ENCODE results near the gene MAP2K7.
"Not testable (repeated sequence)": the region's sequence is repeated elsewhere in the genome, so short reads cannot be mapped to it uniquely, and the experiment has no call there.

Gene MAP2K7

DNA sequence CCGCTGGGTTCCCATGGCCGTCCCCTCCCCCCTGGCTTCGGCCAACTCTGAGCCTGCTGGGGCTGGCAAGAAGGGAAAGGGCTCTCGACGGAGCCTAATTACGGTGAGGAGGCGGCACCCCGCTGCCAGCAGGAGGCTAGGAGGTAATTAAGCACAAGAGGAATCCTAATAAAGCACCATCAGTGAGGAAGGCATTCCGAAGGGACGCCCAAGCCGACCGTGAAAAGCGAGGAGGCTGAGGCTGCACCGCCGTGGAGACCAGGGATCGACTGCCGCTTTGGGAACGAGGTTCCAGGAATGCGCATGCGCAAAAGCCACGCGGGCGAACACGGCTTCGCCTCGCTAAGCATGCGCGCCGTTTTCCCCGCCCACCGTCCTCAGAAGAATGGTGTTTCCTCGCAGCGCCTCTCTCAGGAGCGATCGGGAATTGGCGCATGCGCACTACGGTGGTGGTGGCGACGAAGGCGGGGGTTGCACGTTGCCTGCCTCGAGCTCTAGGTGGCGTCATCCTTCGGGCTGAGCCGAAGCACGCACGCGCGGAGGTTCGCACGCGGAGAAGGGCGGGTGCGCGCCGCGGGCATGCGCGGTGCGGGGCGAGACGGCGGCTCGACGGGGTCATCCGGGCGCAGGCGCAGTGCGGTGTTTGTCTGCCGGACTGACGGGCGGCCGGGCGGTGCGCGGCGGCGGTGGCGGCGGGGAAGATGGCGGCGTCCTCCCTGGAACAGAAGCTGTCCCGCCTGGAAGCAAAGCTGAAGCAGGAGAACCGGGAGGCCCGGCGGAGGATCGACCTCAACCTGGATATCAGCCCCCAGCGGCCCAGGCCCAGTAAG, at the start of gene MAP2K7:
Gene MAP2K7, plus strand, starts transcription at position 634 of the 830 bp plus-strand sequence. Its CDS starts 68 bp downstream, at position 702.
- peak; percentile 100 for DNase-seq (ENCODE audit: low spot score)

DNA sequence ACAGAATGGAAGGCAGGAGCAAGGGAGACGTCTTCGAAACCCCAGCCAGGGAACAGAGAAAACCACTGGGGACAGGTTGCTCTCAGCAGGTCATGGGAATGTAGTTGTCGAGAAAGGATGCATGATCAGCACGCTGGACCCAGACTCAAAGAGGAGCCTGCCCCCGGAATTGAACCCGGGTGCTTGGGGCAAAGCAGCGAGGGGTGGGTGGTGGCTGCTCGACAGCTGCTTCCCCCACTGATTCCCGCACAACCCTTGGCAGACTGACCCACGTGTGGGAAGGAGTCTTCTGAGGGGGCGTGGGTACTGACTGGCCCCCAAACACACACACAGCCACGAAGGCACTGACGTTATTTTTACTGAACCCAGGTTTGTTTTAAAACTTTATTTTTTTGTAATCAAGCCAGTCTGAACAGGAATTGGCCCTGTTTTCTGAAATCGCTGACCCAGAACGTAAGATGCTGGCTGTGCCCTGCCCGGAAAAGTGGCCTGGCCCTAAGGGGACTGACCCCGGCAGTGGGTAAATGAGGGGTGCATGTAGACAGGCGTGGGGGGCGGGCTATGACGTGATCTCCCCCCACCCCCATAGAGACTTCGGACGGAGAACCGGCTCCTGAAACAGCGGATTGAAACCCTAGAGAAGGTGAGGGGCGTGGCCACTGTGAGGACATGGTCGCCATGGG, 48.1 kb upstream of the MAP2K7 start:
- DNase-seq (ENCODE audit: low spot score): no peak

DNA sequence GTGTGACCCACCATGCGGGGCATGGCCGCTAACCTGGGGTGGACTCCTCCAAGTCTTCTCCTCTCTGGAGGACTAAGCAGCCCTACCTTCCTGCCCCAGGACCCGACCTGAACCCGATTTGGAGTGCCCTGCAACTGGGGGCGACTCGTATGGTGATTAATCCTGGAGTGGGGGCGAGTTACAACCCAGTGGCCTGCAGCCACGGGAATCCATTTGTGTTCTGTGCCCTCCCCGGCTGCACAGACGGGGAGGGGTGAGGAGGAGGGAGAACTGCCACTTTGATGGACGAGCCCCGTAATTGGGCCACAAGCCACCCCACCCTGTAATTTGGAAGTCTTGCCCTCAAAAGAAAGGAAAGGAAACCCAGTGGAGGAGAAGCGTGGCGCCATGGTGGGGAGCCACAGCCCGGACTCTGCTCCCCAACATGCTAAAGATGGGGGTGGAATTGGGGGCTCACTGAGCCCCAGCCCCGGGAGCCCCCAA, 47.5 kb upstream of the MAP2K7 start:
- peak; percentile 63 for DNase-seq (ENCODE audit: low spot score)

DNA sequence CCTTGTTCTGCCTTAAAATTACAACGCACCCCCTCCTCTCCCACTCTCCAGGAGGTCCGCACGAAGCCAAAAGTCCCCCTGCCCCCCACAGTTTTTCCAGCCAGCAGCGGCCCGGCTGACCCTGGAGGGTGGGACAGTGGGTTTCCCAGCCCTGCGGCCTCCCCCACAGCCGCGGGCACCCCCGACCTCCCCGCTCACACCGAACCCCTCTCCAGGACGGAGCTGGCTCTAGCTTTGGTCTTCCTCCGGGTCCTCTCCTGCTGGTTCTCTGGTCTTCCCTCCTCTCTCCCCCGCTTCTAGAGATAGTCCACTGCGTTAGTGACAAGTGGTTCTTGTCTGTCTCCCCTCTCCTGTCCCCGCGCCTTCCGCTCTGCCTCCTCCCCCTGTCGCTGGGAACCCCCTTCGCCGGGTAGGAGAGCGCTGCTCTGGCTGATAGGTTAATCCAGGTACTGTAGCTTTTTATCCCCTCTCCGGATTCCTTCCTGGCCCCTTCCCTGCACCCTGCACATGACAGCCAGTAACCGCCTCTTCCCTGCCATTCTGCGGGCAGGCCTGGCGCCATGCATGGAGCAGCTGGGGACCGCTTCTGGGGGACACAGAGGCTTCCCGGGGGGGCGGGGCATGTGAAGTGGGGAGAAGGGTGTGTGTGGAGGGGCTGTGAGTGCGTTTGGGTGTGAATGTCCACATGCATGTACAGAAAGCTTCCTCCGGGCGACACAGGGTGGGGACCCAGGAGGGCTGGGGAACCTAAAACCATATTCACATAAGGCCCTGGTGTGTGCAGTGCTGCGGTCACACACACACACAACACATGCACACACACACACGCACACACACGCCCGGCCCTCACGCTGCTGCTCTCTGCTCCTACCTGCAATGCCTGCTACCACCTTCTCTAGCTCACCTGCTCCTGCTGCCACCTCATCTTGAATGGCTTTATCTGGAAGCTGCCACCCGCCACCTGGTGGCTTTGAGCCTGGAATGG, 46.7 kb upstream of the MAP2K7 start:
- DNase-seq (ENCODE audit: low spot score): peak; percentile 60

DNA sequence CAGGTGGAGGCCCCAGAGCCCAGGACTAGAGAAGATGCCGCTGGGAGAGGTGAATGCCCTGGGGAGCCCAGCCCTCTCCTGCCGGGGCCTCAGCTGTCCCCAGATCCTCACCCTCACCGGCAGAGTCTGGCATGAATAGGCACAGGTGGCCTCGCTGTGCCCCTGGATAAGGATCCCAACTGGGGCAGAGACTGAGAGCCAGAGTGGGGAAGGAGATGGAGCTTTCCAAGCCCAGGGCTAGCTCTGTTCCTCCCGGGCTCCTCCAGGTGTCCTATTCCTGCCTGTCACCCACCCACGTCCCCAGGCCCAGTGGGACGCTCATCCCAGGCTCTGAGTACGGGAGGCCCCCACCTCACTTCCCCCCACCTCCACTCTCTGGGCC, 46.0 kb upstream of the MAP2K7 start:
- DNase-seq (ENCODE audit: low spot score): peak; percentile 45

DNA sequence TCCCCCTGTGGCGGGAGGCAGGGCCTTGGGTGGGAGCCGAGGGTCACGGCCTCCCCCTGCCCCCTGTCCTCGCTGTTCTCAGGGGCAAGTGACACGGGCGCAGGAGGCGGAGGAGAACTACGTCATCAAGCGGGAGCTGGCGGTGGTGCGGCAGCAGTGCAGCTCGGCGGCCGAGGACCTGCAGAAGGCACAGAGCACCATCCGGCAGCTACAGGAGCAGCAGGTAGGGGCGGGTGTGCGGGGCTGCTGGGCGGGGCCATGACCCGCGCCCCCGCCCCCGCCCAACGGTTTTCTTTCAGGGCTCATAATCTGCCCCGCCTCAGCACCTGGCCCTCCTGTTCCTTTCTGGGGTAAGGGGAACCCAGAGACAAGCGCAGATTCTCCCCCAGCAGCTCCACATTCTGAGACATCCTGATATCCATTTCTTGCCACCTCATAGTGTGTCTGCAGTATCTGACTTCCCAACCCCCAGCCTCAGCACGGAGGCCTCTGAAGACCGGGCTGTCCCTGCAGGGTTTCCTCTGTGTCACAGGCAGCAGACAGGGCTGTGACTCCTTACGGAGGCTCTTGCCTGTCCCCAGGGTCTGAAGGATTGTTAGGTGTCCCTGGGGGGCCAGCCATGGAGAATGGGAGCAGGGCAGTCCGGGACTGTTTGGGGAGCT, 45.4 kb upstream of the MAP2K7 start:
- peak; percentile 62 for DNase-seq (ENCODE audit: low spot score)

DNA sequence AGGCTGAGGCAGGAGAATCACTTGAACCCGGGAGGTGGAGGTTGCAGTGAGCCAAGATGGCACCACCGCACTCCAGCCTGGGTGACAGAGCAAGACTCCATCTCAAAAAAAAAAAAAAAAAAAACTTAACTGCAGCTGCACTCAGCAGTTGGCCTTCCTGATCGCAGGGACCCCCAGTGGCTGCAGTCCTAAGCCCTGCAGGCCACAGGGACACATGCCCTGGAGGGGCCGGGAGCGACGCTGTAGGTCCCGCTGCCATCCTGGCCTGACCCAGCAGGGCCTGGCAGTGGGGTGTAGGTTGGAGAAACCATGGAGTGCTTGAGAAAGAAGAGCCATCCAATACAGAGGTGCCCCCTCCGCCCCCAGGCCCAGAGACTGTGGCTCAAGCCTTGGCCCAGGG, 44.6 kb upstream of the MAP2K7 start:
- DNase-seq (ENCODE audit: low spot score): not testable (repeated sequence)

DNA sequence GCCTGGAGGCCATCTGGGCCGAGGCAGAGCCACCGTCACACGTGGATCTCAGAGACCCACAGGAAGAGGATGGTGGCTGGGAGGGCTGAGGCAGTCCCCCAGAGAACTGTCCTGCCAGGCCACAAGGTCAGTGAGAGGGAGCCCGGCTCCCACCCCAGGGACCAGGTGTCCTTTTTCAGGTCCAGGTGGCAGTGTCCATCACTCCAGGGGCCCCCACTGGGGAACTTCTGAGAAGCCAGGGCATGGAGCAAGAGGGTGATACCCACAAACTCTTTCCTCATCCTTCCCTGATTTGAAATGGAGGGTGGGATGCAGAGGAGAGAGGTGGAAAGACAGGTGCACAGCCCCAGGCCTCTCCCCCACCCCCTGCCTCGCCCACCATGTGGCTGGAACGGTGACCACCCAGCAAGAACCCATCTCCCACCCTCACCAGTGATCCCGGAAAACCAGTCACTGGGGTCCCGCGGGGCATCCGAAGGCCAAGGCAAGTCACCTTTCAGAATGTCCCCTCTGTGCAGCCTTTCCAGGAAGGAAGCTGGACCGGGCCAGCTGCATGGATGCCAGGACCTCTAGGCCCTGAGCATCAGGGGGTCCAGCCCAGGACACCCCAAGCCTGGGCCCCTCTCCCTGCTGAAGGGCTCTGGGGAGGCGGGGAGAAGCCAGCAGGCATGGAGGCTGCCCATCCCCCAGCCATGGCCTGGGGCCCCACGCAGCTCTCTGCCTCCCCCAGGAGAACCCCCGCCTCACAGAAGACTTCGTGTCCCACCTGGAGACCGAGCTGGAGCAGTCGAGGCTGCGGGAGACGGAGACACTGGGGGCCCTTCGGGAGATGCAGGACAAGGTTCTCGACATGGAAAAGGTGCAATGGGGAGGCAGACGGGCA, 43.6 kb upstream of the MAP2K7 start:
- peak; percentile 60 for DNase-seq (ENCODE audit: low spot score)

DNA sequence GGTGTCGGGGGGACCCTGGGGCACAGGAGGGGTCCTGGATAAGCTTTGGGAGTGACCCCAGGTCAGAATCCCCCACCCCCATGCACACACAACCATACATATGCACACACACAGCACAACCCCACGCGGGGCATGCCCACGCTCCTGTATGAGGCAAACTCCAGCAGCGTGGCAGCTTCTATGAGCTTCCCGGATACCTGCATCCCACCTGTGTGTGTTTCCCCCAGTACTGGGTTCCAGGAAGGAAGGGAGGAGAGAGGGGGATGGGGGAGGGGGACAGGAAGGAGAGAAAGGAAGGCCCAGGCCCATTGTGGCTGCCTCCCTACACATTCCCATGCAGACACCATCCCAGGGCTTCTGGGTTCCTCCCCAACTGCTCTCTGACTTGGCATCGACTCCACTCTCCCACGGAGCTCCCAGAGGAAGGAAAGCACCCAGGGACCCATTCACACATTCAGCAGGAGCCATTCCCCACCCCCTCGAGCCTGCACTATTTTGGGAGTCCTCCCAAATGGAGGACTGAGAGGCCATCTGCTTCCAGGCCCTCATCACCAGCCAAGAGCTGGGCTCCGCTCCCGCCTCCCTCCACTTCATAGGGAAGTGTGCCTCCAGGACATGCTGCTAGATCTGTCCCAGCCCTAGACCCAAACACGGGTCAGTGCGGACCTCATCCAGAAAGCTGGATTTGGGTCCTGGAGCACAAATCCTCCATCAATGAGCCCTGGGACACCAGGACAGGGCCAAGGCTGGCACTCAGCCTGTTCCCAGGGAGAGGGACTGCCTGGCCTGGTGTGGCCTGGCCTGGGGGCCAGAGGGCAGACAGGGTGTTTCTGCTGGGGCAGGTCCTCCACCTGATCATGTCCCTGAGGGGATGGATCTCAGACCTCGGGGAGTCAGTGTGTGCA, 42.7 kb upstream of the MAP2K7 start:
- DNase-seq (ENCODE audit: low spot score): peak; percentile 58

DNA sequence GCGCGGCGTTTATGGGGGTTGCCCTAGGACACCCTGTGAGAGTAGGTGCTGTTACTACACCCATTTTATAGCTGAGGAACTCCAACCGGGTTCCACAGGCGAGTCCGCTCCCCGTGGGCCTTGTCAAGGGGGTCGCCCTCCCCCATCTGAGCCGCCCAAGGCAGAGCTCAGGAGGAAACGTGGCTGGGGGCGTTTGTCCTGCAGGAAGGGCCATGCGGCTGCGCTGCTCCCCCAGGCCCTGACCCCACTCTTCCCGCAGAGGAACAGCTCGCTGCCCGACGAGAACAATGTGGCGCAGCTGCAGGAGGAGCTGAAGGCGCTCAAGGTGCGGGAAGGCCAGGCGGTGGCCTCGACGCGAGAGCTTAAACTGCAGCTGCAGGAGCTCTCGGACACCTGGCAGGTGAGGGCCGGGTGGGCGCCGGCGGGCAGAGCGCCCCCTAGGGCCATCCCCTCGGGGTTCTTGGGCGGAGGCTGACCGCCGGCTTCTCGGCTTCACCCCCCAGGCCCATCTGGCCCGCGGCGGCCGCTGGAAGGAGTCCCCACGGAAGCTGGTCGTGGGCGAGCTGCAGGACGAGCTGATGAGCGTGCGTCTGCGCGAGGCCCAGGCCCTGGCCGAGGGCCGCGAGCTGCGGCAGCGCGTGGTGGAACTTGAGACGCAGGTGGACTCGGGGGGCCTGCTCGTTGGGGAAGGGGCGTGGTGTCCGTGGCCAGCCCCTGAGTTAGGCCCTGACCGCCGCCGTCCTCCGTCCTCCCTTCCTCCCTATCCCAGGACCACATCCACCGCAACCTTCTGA, 41.9 kb upstream of the MAP2K7 start:
- DNase-seq (ENCODE audit: low spot score): no peak

DNA sequence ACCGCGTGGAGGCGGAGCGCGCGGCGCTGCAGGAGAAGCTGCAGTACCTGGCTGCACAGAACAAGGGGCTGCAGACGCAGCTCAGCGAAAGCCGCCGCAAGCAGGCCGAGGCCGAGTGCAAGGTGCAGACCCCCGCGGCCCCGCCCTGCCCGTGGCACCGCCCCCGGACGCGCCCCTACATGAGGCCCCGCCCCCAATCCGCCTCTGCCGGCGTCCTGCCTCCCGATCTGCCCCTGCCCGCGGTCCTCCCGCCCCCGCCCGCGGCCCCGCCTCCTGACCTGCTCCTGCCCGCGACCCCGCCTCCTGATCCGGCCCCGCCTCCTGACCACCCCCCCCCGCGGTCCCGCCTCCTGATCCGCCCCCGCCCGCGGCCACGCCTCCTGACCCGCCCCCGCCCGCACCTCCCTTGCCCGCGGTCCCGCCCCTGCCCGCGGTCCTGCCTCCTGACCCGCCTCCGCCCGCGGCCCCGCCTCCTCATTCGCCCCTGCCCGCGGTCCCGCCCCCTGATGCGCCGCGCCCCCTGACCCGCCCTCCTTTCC, 41.2 kb upstream of the MAP2K7 start:
- peak; percentile 84 for DNase-seq (ENCODE audit: low spot score)

DNA sequence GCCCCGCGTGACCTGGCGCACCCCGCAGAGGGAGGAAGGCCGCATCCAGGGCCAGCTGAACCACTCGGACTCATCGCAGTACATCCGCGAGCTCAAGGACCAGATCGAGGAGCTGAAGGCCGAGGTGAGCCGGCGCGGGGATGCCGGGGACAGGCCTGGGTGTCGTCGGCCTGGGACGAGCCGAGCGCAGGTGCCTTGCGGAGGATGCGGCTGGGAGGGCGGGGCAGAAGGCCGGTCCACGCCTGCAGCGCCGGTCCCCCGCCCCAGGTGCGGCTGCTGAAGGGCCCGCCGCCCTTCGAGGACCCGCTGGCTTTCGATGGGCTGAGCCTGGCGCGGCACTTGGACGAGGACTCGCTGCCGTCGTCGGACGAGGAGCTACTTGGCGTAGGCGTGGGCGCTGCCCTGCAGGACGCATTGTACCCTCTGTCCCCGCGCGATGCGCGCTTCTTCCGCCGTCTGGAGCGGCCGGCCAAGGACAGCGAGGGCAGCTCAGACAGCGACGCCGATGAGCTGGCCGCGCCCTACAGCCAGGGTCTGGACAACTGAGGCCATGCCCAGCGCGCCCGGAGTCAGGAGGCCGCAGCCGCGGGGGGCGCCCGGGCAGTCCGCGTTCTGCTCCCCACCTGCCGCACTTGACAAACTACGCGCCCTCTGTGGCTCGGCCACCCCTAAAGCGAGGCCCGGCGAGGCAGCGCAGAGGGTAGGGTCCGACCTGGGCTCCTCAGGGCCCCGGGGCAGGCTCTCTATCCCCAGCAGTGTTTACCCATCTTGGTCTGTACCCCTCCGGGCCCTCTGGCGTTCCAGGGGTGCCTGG, 40.3 kb upstream of the MAP2K7 start:
- no peak for DNase-seq (ENCODE audit: low spot score)

DNA sequence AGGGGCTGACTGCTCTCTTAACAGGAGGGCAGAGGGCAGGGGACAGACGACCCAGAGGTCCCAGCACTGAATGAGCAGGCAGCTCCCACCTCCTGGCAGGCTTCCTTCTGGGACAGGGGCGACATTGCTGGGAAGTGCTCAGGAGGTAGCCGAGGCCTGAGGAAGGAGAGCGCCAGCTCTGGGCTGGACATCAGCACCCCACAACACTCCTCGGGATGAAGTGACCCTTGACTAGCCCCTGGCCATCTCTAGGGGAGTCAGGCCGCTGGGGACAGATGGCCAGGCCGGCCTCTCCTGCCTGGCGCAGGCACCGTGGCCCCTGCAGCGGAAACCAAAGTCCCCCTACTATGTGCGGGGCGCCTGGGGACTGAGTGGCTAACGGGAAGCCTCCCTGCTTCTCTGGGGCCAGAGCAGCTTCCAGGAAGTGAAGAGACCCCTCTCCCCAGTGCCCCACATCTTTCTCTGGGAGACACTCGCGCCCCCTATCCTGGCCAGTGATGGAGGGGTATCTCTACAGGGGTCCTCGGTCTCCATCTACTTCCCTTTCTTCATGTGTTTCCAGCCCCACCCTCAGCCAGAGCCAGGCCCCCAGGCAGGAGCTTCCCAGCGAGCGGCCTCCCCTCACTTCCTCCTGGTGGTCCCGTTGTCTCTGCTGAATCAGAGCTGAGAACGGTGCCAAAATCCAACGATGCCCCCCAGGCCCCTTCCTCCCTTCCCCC, 39.5 kb upstream of the MAP2K7 start:
- DNase-seq (ENCODE audit: low spot score): peak; percentile 64

DNA sequence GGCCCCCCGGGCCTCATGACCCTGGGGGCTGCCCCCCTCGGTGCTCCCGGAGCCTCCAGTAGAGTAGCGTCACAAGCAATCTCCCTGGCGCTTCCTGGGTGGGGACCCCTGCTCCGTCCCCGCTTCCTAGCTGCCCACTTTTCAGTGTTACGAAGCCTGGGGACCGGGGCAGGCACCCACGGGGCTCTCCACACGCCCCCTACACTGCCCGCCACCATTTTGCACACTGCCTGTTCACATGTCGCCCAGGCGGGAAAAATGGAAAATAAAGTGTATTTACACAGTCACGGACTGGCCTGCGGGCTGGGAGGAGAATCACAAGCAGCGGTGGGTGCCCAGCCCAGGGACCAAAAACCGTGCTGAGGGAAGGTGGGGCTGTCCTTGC, 39.0 kb upstream of the MAP2K7 start:
- DNase-seq (ENCODE audit: low spot score): no peak

DNA sequence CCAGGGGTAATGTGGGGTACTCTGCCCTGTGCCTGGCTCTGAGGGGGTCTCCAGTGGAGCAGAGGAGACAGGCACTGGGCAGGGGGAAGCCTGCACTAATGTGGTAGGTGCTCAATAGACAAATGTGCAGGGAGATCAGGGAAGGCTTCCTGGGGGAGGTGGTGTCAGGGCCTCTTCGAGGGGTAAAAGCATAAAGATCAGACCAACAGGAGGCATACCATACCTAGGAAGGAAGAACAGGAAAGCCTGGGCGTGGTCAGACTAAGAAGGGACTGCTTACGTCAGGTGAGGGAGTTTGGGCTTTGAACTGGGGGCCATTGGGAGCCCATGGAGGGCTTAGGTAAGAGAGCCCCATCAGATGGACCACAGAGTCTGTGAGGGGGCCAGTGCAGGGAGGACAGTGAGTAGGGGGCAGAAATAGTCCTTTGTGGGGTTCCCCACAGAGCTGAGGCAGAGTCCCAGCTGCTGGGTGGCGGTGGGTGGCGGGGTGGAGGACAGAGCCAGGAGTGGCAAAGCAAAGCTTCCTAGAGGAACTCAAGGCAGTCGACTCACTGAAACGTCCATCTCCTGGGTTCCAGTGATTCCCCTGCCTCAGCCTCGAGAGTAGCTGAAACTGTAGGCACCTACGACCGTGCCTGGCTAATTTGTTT, 38.3 kb upstream of the MAP2K7 start:
- DNase-seq (ENCODE audit: low spot score): no peak

DNA sequence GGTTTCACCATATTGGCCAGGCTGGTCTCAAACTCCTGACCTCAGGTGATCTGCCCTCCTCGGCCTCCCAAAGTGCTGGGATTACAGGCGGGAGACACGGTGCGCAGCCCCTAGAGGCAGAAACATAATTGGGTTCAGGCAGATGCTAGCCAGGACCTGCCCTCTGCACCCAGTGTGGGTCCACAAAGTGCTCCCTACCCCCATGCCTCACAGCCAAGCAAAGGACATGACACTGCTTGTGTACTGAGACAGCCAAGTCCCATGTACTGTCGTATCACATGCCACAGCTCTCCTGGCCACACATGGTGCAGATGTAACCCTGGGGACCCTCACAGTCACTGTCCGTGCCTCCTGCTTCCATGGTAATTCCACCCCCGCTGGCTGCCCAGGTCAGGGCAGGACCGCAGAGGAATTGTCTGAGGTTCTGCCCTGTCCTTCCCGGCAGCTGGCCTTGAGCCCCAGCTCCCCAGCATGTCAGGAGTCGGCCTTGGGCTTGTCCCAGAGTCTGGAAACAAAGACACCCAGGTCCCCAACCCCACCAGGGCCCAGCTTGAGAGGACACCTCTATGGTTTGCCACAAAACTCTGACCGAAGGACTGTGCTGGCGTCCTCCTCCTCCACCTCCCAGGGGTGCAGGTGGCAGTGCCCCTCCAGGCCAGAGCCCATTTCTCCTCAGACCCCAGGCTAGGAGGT, 37.1 kb upstream of the MAP2K7 start:
- DNase-seq (ENCODE audit: low spot score): no peak

Measured in left forelimb (tissue), 1 donor.